Measurements from ENCODE around the gene YPEL4.

Gene YPEL4

DNA sequence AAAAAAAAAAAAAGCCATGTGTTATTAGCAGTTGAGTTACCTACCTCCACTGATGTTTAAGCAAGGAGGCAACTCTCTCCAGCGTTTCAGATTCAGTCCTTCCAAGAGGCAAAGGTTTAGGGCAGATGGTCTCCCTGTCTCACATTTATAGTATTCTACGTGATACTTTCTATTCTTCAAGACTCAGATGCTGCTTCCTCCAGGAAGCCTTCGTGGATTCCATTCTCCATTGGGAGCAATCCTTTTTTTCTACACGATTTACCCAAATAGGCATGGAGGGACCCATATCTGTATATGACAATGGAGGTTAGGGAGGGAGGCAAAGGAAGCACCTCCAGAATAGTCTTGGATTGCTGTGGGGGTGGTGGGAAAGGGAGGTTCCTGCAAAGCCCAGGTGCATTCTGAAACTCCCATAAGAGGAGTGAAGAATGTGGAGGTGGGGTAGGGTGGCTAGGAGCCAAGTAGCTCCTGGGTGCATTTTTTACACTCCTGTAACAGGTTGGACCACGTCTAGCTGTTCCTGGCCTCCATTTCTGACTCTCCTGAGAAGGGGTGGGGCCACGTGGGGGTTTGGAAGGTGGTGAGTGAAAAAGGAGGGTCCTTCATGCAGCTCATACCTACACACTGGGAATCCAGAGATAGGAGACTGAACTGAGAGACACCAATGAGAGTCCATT is 16.2 kb downstream of the YPEL4 start:
- DNase-seq (ENCODE audit: low read depth in 2 of 2): no peak

DNA sequence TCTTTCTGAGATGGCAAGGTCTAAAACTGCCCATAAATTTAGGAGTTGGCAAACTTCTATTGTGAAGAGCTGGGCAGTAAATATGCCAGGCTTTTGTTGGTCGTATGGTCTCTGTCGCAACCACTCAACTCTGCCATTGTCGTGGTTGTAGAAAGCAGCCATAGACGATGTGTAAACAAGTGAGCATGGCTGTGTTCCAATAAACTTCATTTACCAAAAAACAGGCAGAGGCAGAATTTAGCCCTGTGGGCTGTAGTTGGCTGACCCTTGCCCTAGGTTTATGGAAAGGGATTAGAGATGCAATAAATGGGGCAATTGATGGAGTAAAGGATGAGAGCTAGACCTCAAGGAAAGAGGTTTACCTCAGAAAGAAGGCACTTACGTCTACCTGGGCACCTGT is 17.6 kb downstream of the YPEL4 start:
- DNase-seq (ENCODE audit: low read depth in 2 of 2): no peak

- DNase-seq (ENCODE audit: low read depth in 2 of 2): no peak
Measured at GRCh38 chr11:57630171-57630570, 19.5 kb downstream of the YPEL4 start.

GRCh38 chr11:57626895-57627294 is 22.8 kb downstream of the YPEL4 start:
- no peak for DNase-seq (ENCODE audit: low read depth in 2 of 2)

GRCh38 chr11:57624864-57625263 is 24.8 kb downstream of the YPEL4 start:
- DNase-seq (ENCODE audit: low read depth in 2 of 2): no peak

DNA sequence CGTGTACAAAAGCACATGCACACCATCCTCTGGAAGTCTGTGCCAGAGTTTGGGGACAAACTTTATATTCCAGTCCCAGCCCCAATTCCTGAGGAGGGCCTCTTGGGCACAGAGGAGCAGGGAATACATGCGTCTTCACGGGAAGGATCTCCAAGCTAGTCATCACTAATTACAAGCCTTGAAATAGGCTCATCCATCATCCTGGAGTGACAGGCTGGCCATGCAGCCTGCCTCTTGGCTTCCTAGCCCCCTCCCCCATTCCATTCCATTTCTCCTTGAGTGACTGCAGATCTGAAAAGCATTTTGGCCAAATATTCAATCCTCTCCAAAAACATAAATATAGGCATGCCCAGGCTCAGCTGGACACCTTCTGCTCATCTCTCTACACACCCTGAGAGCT is 27.4 kb downstream of the YPEL4 start:
- DNase-seq (ENCODE audit: low read depth in 2 of 2): no peak

DNA sequence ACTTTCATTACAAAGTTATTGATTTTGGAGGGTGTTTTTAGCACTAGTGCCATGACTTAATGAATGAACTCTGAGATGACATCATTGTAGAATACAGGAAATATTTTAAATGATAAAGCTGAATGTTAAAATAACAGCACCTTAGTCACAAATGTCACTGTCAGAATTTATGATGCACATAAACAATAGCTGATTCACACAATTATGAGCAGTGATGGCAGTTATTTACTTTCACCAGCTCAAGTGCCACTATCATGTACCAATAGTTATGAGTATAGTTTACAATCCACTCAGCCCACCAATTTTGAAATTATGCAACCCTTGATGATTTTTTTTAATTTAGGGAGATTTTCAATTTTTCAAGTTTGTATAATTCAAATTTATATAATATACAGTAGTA is 29.2 kb downstream of the YPEL4 start:
- no peak for DNase-seq (ENCODE audit: low read depth in 2 of 2)

DNA sequence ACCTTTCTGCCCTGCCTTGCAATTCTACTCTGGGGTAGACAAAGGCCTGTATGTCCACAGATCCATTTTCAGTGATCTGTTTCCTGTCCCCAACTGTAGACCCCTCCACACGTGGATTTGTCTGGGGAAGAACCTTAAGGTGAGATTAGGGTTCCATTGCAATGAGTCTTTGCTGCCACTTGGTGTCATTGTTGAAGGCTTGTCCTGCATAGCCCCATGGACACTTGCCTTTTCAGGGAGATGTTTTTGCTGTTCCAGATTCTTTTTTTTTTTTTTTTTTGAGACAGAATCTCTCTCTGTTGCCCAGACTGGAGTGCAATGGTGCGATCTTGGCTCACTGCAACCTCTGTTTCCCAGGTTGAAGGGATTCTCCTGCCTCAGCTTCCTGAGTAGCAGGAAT is 30.4 kb downstream of the YPEL4 start:
- DNase-seq (ENCODE audit: low read depth in 2 of 2): no peak

GRCh38 chr11:57618438-57618837 is 31.3 kb downstream of the YPEL4 start:
- no peak for DNase-seq (ENCODE audit: low read depth in 2 of 2)

GRCh38 chr11:57616595-57616994 is 33.1 kb downstream of the YPEL4 start:
- DNase-seq (ENCODE audit: low read depth in 2 of 2): no peak

GRCh38 chr11:57615308-57615707 is 34.4 kb downstream of the YPEL4 start:
- DNase-seq (ENCODE audit: low read depth in 2 of 2): no peak

DNA sequence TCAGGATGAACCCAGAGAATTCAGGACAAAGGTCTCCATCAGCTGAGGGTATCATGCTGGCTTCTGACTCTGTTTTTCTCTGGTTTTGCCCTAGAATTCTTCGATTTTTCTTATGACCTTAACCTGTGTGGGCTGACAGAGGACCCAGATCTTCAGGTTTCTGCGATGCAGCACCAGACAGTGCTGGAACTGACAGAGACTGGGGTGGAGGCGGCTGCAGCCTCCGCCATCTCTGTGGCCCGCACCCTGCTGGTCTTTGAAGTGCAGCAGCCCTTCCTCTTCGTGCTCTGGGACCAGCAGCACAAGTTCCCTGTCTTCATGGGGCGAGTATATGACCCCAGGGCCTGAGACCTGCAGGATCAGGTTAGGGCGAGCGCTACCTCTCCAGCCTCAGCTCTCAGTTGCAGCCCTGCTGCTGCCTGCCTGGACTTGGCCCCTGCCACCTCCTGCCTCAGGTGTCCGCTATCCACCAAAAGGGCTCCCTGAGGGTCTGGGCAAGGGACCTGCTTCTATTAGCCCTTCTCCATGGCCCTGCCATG is 35.4 kb downstream of the YPEL4 start:
- no peak for DNase-seq (ENCODE audit: low read depth in 2 of 2)

- DNase-seq (ENCODE audit: low read depth in 2 of 2): no peak
Measured at GRCh38 chr11:57610170-57610569, 39.5 kb downstream of the YPEL4 start.

DNA sequence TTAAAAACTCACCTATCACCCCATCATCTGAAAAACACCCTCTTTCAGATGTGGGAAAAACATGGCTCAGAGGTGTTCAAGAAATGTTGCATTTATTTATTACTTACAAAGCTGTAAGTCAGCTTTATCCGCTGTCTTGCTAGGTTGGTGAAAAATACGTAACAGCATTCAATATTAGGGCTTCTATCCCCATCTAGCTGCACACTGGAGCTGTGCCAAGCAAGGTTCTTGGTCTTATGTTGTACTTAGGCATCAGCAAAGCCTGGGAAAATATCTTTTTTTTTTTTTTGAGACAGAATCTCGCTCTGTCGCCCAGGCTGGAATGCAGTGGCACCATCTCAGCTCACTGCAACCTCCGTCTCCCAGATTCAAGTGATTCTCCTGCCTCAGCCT is 44.7 kb downstream of the YPEL4 start:
- DNase-seq (ENCODE audit: low read depth in 2 of 2): no peak

DNA sequence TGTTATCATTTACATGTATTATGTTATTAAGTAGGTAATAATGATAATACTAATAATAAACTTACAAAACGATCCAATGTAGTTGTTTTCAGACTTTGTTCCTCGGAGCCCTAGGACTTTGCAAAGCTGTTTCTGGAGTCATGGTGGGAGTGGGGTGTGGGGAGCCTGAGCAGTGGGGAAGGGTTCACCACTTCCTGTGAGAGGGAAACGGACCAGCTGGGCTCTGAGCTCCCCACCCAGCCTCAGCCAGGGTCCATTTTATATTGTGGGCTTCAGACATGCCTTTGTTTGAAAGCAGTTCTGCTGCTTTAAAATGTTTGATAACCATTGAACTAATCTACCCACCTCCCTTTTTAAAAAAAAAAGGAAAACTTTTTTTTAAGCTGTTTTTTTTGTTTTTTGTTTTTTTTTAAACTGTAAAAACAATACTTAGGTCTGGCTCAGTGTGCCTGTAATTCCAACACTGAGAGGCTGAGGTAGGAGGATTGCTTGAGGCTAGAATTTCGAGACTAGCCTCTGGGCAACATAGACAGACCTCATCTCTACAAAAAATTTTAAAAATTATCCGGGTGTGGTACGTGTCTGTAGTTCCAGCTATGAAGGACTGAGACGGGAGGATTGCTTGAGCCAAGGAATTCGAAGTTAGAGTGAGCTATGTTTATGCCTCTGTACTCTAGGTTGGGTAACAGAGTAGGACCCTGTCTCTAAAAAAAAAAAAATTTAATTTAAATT is 45.2 kb downstream of the YPEL4 start:
- no peak for DNase-seq (ENCODE audit: low read depth in 2 of 2)

- DNase-seq (ENCODE audit: low read depth in 2 of 2): no peak
Measured at GRCh38 chr11:57601297-57601696, 48.4 kb downstream of the YPEL4 start.

DNA sequence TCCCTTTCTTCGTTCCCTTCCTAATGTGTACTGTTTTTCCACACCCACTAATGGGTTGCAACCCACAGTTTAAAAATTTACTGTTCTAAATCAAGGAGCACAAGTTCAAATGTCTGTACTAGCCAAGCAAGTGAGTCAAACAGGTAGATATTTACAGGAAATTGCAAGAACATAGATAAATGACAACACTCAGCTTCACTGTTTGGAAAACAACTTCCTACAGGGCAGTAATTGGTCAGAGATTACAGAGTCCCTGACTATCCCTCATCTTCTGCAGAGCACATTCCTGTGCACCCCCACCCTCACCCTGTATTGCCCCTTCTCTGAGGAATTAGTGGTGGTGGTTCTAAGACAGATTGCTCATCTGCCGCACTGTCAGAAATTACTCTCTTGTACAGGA is 50.3 kb downstream of the YPEL4 start:
- DNase-seq (ENCODE audit: low read depth in 2 of 2): no peak

GRCh38 chr11:57598831-57599155 is 50.9 kb downstream of the YPEL4 start:
- no peak for DNase-seq (ENCODE audit: low read depth in 2 of 2)

DNA sequence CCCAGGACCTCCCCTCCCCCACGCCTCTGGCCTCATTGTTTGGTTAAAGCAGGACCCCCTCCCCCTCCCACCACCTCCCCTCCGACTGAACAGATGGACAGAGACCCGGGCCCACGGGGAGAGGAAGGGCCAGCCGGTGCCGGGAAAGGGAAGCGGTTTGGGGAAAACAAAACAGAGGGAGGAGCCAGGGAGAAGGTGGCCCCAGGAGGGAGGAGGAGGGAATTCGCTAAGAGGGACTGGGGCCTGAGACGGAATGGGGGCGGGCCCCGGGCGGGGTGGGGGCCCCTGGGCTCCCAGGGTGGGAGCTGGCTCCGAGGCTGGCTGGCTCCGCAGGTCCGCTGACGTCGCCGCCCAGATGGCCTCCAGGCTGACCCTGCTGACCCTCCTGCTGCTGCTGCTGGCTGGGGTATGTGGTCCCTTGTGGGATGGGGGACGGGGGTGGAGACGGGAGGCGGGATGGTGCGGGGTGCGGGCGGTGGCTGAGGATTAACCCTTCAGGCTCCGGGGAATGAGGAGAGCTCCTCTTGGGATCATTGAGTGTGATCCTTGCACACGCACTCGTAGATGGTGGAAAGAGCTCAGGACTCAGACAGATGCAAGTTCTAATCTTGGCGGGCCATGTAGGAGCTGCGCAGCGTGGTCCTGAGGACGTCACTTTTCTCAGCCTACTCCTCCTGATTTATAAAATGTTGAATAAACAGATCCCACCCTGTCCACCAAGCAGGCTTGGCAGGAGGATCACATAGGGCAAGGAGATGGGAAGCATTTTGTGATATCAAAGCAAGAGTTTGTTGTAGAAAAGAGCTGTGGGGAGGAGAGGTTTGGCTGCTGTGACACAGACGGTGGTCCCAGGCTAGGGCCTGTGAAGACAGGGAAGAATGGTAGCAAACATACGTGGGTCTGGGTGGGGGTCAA is 51.5 kb downstream of the YPEL4 start:
- no peak for DNase-seq (ENCODE audit: low read depth in 2 of 2)

GRCh38 chr11:57597461-57597915 is 52.2 kb downstream of the YPEL4 start, which contains the start of gene SERPING1:
SERPING1 (plus strand) TSS chr11:57597685; CDS start chr11:57598271, 586 bp downstream.
- no peak for DNase-seq (ENCODE audit: low read depth in 2 of 2)

GRCh38 chr11:57596266-57596885 is 53.3 kb downstream of the YPEL4 start:
- DNase-seq (ENCODE audit: low read depth in 2 of 2): no peak
